Esophagus squamous epithelium (tissue), 5 donors: ENCODE results near the gene SMIM43. TPM values are rescaled to one million over a fixed set of nuclear protein-coding genes. Genes with fewer than 3 reads are reported as not detected.
A peak's percentile ranks its signal among the peaks of the same experiment; 100 is the strongest.

Experiments used
- DNase-seq: peaks from one replicate; lab custom pipeline; 2025; lab: John Stamatoyannopoulos, UW
- H3K27ac ChIP-seq, 4 donors: fragments of 200-600 bp; sonication (generic); one replicate each; pipeline ENCODE4 v1.5.1; 2016 to 2019; ENCODE audit warnings: mild to moderate bottlenecking in 1 of 4
- H3K27me3 ChIP-seq, 4 donors: fragments of 200-600 bp; sonication (generic); 1 replicate in 3 of 4; 2 replicates in 1 of 4; pipeline versions ENCODE4 v1.5.1 to v1.6.0; 2017 to 2021; ENCODE audit warnings: antibody characterized with exemption in 1 of 4
- H3K36me3 ChIP-seq, 3 donors: fragments of 200-600 bp; sonication (generic); one replicate each; pipeline ENCODE4 v1.5.1; 2016 to 2019
- H3K4me1 ChIP-seq, 3 donors: fragments of 200-600 bp; sonication (generic); one replicate each; pipeline ENCODE4 v1.5.1; 2017 to 2019
- H3K4me3 ChIP-seq, 4 donors: fragments of 200-600 bp; sonication (generic); 1 replicate in 3 of 4; 2 replicates in 1 of 4; pipeline ENCODE4 v1.5.1; 2016 to 2019; ENCODE audit warnings: mild to moderate bottlenecking in 2 of 4, moderate library complexity in 1 of 4
- H3K9me3 ChIP-seq, 3 donors: fragments of 200-600 bp; sonication (generic); one replicate each; pipeline ENCODE4 v1.5.1; 2016 to 2019
- POLR2A ChIP-seq, 4 donors: fragments of 450-650 bp; IDR thresholded peaks; one replicate each; pipeline ENCODE4 v1.6.1; 2017; ENCODE audit warnings: antibody characterized with exemption in 4 of 4, mild to moderate bottlenecking in 4 of 4, moderate library complexity in 3 of 4
- WGBS, 2 donors: methylation state at CpG; one replicate each; pipeline ENCODE4 v1.1.5; 2018; 5-methylcytosine and 5-hydroxymethylcytosine counted together
- intact Hi-C: fragments of 100-400 bp; cut with DNase I; formaldehyde crosslinking; loops from one replicate; pipeline ENCODE4 v1.15.0; 2022
- total RNA-seq, 4 donors: library from RNA; depleted of rRNA; stranded (reverse); fragments of >200 nt; gene quantifications; one replicate each; pipeline ENCODE4 v1.1.0, GENCODE V29; 2016
- TF ChIP-seq, protein P1 (sequence below), 6 experiments: fragments of 450-650 bp in 4 of 6; fragments of 200-600 bp in 2 of 6; sonication (generic) in 2 of 6; IDR thresholded peaks; one replicate each; pipeline ENCODE4 v1.5.1; 2016 to 2019; ENCODE audit warnings: antibody characterized with exemption in 6 of 6, mild to moderate bottlenecking in 4 of 6, moderate library complexity in 4 of 6
- donor health status: DM: yes; HTN: yes; CAD: no.

SMIM43 gene
- total RNA-seq, 4 donors from 2014 or later, result 0.38 TPM; not detected in 3

DNA sequence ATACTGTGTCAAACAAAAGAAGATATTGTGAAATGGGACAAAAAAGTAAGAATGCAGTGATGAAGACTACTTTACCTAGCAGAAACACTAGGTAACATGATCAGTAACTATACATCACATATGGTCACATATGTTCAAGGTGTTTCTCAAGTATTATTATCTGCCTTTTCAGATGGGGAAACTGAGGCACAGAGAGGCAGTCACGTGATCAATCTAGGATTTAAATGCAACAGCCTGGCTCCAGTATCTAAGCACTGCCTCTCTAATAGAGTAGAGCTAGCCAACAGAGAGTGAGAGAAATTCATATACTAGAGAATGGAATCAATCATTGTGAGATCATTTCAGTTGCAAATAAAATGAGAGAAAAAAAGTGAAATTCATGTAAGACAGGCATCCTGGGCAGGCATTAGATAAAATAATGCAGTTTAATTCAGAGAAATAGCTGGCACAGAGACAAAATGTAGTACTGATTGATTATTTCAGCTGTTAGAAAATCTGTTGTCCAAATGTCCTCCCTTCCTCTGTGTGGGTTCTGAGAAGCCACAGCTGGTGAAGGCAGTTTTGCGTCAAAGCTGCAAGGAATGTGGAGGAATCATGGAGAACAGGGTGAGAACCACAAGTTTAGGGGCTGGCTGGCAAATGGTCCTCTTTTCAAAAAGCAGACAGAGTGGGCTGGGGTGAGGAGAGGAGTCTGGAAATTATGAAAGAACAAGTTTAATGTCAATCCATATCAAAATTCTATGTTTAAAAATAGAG lies 26.0 kb downstream of the SMIM43 start:
- TF ChIP-seq, protein P1, sequence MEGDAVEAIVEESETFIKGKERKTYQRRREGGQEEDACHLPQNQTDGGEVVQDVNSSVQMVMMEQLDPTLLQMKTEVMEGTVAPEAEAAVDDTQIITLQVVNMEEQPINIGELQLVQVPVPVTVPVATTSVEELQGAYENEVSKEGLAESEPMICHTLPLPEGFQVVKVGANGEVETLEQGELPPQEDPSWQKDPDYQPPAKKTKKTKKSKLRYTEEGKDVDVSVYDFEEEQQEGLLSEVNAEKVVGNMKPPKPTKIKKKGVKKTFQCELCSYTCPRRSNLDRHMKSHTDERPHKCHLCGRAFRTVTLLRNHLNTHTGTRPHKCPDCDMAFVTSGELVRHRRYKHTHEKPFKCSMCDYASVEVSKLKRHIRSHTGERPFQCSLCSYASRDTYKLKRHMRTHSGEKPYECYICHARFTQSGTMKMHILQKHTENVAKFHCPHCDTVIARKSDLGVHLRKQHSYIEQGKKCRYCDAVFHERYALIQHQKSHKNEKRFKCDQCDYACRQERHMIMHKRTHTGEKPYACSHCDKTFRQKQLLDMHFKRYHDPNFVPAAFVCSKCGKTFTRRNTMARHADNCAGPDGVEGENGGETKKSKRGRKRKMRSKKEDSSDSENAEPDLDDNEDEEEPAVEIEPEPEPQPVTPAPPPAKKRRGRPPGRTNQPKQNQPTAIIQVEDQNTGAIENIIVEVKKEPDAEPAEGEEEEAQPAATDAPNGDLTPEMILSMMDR (IDR thresholded peaks at IDR 0.05), result no peak
- TF ChIP-seq POLR2A (IDR thresholded peaks at IDR 0.05), result no peak
- intact Hi-C loops, result loop anchor here (10.0 kb wide), 1 partner anchor 274 kb away; no protein-coding TSS in a partner anchor
- Histone ChIP-seq H3K36me3 (no peaks in the 10 kb centered on the region), H3K9me3 (no peaks in the 10 kb centered on the region), H3K4me3 (no peak overlapping the region), H3K27ac (no peak overlapping the region), H3K27me3 (no peaks in the 10 kb centered on the region), H3K4me1 (no peaks in the 10 kb centered on the region)
- DNase-seq, result no peak
- WGBS, 2 donors, result 54 to 60% methylated on average over 2 of the region's 2 CpGs

DNA sequence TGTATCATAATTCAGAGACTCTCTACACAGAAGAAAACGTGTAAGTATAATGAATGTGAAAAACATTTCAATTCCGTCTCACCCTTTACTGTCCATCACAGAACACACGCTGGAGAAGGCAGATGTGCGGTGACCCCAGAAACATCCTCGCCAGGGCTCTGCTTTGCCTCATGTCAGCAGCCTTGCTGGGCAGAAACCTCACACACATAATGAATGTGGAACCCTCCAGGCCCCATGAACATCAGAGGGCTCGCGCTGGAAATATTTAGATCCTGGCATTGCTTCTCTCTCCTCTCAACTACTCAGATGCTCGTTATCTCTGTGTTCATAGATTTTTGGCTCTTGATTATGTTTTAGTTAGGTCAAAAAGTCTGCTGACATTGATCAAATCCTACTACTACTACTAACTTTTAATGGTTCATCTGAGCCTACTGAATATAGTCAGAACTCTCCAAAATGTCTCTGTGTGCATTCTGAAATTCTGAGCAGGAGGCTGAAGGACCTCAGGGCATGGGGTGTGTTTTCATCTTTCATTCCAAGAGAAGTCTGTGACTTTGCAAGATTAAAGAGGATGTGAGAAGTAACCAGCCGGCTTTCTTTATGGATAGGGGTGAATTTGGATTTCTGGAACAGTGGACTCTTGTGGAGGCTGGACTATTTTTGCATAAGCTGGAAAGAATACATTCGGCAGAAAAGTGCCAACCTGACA lies 27.0 kb downstream of the SMIM43 start:
- no peaks in the 10 kb centered on the region for H3K27me3 ChIP-seq

DNA sequence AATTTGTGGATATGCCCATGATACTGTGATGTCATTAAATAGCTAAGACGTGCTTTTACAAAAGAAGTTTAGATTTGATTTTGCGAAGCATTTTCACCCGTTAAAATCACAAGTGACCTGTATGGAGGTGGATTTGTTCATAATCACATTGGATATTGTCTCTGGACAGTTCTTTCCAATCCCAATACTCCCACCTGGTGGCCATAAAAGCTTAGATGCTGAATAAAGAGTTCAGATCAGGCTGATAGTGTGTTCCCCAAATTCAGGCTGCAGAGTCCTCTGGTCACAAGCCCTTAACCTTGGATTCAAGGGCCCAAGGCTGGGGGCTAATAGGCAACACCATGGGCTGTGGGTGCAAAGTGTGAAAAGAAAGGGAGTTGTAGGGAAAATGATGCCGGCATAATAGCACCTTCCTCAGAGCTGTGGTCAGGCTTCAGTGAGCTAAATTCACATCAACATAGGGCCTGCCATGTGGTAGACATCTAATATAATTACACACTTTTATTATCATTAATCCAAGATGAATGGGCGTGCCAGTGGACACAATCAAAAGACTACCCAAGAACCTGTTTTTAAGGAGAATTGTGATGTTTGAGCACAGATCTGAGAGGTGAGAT lies 28.1 kb downstream of the SMIM43 start:
- intact Hi-C loops, result loop anchor here (10.0 kb wide), 1 partner anchor 272 kb away; no protein-coding TSS in a partner anchor
- H3K4me3 ChIP-seq, result no peak overlapping the region
- no peaks in the 10 kb centered on the region for H3K36me3 ChIP-seq
- H3K27me3 ChIP-seq, result no peaks in the 10 kb centered on the region
- H3K9me3 ChIP-seq, result no peaks in the 10 kb centered on the region
- TF ChIP-seq, protein P1 (IDR thresholded peaks at IDR 0.05), result peak in 4 of 6 experiments; percentile 31 to 49 (median 44)
- TF ChIP-seq POLR2A (IDR thresholded peaks at IDR 0.05), result no peak
- no peaks in the 10 kb centered on the region for H3K4me1 ChIP-seq
- no peak overlapping the region for H3K27ac ChIP-seq
- 56 to 58% methylated on average over 5 of the region's 5 CpGs for WGBS, 2 donors
- no peak for DNase-seq

More for the DNA sequence above, 27.0 kb downstream of the SMIM43 start:
- H3K27ac ChIP-seq, result no peak overlapping the region
- H3K9me3 ChIP-seq, result no peaks in the 10 kb centered on the region
- H3K36me3 ChIP-seq, result no peaks in the 10 kb centered on the region
- DNase-seq, result no peak
- no peak for TF ChIP-seq POLR2A (IDR thresholded peaks at IDR 0.05)
- TF ChIP-seq, protein P1 (IDR thresholded peaks at IDR 0.05), result no peak
- WGBS, 2 donors, result 51 to 76% methylated on average over 10 of the region's 10 CpGs
- intact Hi-C loops, result loop anchor here (10.0 kb wide), 1 partner anchor 273 kb away; no protein-coding TSS in a partner anchor
- no peak overlapping the region for H3K4me3 ChIP-seq
- H3K4me1 ChIP-seq, result no peaks in the 10 kb centered on the region

DNA sequence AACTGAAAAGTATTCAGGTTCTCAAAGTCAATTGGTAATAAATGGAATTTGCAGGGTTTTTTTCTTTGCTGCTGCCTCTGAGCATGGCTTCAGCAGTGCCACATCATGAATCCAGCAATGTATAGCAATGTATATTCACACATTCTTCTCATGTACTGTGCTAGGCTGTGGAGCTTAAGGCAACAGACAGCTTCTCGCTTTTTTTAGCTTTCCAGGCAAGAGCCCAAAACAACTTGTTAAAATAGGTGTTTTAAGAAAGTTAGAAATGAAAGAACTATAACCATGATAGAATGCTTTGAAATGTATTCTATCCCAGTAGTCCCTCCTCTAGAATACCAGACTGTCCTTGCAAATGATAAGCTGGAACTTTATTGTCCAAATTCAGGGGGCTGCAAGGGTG lies 30.4 kb downstream of the SMIM43 start:
- TF ChIP-seq, protein P1 (IDR thresholded peaks at IDR 0.05), result no peak
- no peak for TF ChIP-seq POLR2A (IDR thresholded peaks at IDR 0.05)
- no peak overlapping the region for H3K27ac ChIP-seq
- intact Hi-C loops, result loop anchor here (10.0 kb wide), 1 partner anchor 270 kb away; no protein-coding TSS in a partner anchor

More for the DNA sequence above, 30.4 kb downstream of the SMIM43 start:
- Histone ChIP-seq H3K4me3 (no peak overlapping the region), H3K4me1 (no peaks in the 10 kb centered on the region), H3K9me3 (no peaks in the 10 kb centered on the region), H3K36me3 (no peaks in the 10 kb centered on the region), H3K27me3 (no peaks in the 10 kb centered on the region)
- DNase-seq, result no peak
- 50 to 71% methylated on average over 1 of the region's 1 CpG for WGBS, 2 donors
